DLD1 (cell line): ENCODE results near the gene ALG9.
"Not testable (repeated sequence)": the region's sequence is repeated elsewhere in the genome, so short reads cannot be mapped to it uniquely, and the experiment has no call there.

Experiments used
- in situ Hi-C: cut with HindIII; loops from 2 replicates; pipeline ENCODE4 v1.10.0; 2017; ENCODE audit warnings: low sequenced_read_pairs

Gene ALG9

GRCh38 chr11:111870886-111871692 is at the start of gene ALG9:
Gene ALG9, minus strand, starts transcription at chr11:111871581. Its CDS starts 99 bp downstream, at chr11:111871482.
- in situ Hi-C loops = no loop called here

GRCh38 chr11:111920908-111921307 is 49.5 kb upstream of the ALG9 start:
- in situ Hi-C loops = no loop called here

- in situ Hi-C loops = no loop called here
These were observed 47.2 kb upstream of the ALG9 start, which contains the start of gene C11orf52 for GRCh38 chr11:111918390-111919256. Gene C11orf52, plus strand, starts transcription at chr11:111918913. Its CDS starts 60 bp downstream, at chr11:111918973.

GRCh38 chr11:111917788-111918187 is 46.4 kb upstream of the ALG9 start:
- in situ Hi-C loops = no loop called here

GRCh38 chr11:111917312-111917711 is 45.9 kb upstream of the ALG9 start:
- in situ Hi-C loops = no loop called here

GRCh38 chr11:111916768-111917167 is 45.4 kb upstream of the ALG9 start:
- in situ Hi-C loops = no loop called here

GRCh38 chr11:111913997-111914396 is 42.6 kb upstream of the ALG9 start:
- in situ Hi-C loops = no loop called here

- in situ Hi-C loops = no loop called here
These were observed 41.9 kb upstream of the ALG9 start for GRCh38 chr11:111913031-111913861.

- in situ Hi-C loops = no loop called here
These were observed 41.2 kb upstream of the ALG9 start, which contains the start of gene HSPB2 for GRCh38 chr11:111912535-111912934. Gene HSPB2, plus strand, starts transcription at chr11:111912734. Its CDS starts 96 bp downstream, at chr11:111912830.

- in situ Hi-C loops = no loop called here
These were observed 40.4 kb upstream of the ALG9 start, which contains the start of gene CRYAB for GRCh38 chr11:111911563-111912401. Gene CRYAB, minus strand, starts transcription at chr11:111911770. Its CDS starts 46 bp downstream, at chr11:111911724.

GRCh38 chr11:111910676-111911562 is 39.5 kb upstream of the ALG9 start:
- in situ Hi-C loops = no loop called here

- in situ Hi-C loops = no loop called here
These were observed 38.0 kb upstream of the ALG9 start for GRCh38 chr11:111909378-111909777.

- in situ Hi-C loops = no loop called here
These were observed 37.4 kb upstream of the ALG9 start for GRCh38 chr11:111908639-111909305.

- in situ Hi-C loops = no loop called here
These were observed 35.3 kb upstream of the ALG9 start for GRCh38 chr11:111906680-111907079.

- in situ Hi-C loops = no loop called here
These were observed 34.0 kb upstream of the ALG9 start for GRCh38 chr11:111905411-111905810.

- in situ Hi-C loops = no loop called here
These were observed 15.5 kb upstream of the ALG9 start for GRCh38 chr11:111886844-111887243.

GRCh38 chr11:111886032-111886431 is 14.7 kb upstream of the ALG9 start:
- in situ Hi-C loops = no loop called here

GRCh38 chr11:111885053-111885452 is 13.7 kb upstream of the ALG9 start:
- in situ Hi-C loops = not testable (repeated sequence)
